OCI-LY3 (cell line): Measurements from ENCODE around the gene CIB4.

Source experiments
- CTCF ChIP-seq: fragments of 200-600, 300-600 bp; sonication (generic); IDR thresholded peaks from 2 replicates; pipeline ENCODE4 v1.5.1; 2014; ENCODE audit warnings: antibody characterized with exemption, low read length, low read depth
- EZH2phosphoT487 ChIP-seq: fragments of 200-600 bp; shearing (Covaris generic); IDR thresholded peaks from 2 replicates; pipeline ENCODE4 v1.6.1; 2018; ENCODE audit warnings: antibody characterized with exemption, mixed run types, low read depth

GRCh38 chr2:26575836-26576564 is 65.2 kb downstream of the CIB4 start:
- TF ChIP-seq CTCF: no peak
- no peak for TF ChIP-seq EZH2phosphoT487
